WI38 (cell line): ENCODE measurements around the gene ZNF692.
"Not testable (repeated sequence)": the region's sequence is repeated elsewhere in the genome, so short reads cannot be mapped to it uniquely, and the experiment has no call there.

Source experiments
- H3K4me3 ChIP-seq: 2 replicates; pipeline ENCODE4 v1.5.1; 2011; ENCODE audit warnings: low read depth, mild to moderate bottlenecking, control low read depth, low read length
- CTCF ChIP-seq: IDR thresholded peaks from 2 replicates; pipeline ENCODE4 v1.5.1; 2012; ENCODE audit warnings: low read depth, mild to moderate bottlenecking, control low read depth, low read length

ZNF692 gene

GRCh38 chr1:248886237-248886895 lies 27.5 kb upstream of the ZNF692 start:
- no peak for TF ChIP-seq CTCF

GRCh38 chr1:248885646-248886045 lies 26.8 kb upstream of the ZNF692 start:
- TF ChIP-seq CTCF: no peak
- no peak overlapping the region for H3K4me3 ChIP-seq

More at GRCh38 chr1:248886237-248886895, 27.5 kb upstream of the ZNF692 start:
- H3K4me3 ChIP-seq: no peak overlapping the region

- no peak overlapping the region for H3K4me3 ChIP-seq
Measured at GRCh38 chr1:248884632-248885295, 25.9 kb upstream of the ZNF692 start.

GRCh38 chr1:248882427-248882826 lies 23.5 kb upstream of the ZNF692 start:
- not testable (repeated sequence) for H3K4me3 ChIP-seq

More at GRCh38 chr1:248884632-248885295, 25.9 kb upstream of the ZNF692 start:
- no peak for TF ChIP-seq CTCF

GRCh38 chr1:248881261-248881660 lies 22.4 kb upstream of the ZNF692 start:
- no peak for TF ChIP-seq CTCF
- H3K4me3 ChIP-seq: no peak overlapping the region

GRCh38 chr1:248873993-248874533 lies 15.2 kb upstream of the ZNF692 start:
- TF ChIP-seq CTCF: no peak
- peak overlapping the region; percentile 79 for H3K4me3 ChIP-seq

GRCh38 chr1:248873409-248873992 lies 14.6 kb upstream of the ZNF692 start:
- no peak for TF ChIP-seq CTCF
- H3K4me3 ChIP-seq: peak overlapping the region; percentile 79
